Measurements from ENCODE around the gene APCDD1L.

DNA sequence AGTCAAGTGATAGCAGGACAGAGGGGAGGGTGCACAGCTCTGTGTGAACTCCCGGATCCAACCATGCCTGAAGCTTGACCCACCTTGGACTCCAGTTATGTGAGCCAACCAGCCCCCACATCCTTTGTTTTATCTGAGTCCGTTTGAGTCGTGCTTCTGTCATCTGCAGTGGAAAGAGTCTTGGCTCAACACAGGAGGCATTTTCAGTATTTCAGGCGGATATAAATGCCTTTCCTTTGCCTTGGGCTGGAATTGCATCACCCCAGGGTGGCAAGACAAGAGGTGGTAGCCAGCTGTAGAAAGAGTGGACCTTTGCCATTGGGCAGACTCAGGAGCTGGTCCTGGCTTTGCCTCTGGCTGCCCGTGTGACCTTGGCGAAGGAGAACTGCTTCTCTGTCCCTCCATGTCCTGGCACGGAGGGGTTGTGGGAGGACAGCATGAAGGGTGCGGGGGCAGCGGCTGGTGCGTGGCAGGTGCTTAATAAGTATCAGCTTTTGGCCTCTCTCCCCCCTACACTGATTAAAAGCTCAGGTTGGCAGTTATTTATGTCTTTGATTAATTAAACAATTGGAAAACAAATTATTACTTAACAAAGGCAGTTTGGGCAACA is 42.6 kb upstream of the APCDD1L start:
- no peak for TF ChIP-seq POLR2AphosphoS5 (IDR thresholded peaks at IDR 0.05)
- no peak for TF ChIP-seq CTCF (IDR thresholded peaks at IDR 0.05)
- no peak for TF ChIP-seq POLR2A (IDR thresholded peaks at IDR 0.05)
- no peak for TF ChIP-seq EP300 (IDR thresholded peaks at IDR 0.05)

Measured in sigmoid colon (tissue), 4 donors.